ENCODE results near the gene HIF3A. TPM values are rescaled to one million over a fixed set of nuclear protein-coding genes. Genes with fewer than 3 reads are reported as not detected.

HIF3A gene
- total RNA-seq, 3 donors from 2014 or later: 10.4 to 111 (median 20.6) TPM

DNA sequence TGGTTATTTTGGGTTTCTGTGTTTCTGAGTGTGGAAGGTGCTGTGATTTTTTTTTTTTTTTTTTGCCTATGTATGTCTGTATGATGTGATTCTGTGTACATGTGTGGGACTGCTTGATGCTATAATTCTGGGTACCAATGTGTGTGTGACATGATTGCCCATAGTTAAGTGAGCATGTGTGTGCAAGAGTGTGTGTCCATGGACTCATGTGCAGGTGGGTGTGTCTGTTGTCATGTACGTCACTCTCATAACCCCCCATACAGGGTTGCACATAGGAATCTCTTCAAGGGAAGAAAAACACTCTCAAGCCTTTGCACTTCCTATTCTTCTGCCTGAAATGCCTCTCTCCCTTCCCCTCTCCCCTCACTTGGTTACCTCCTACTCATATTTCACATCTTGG lies 47.5 kb downstream of the HIF3A start:
- intact Hi-C loops (cut with DNase I; ENCODE audit: low total_unique reads): no loop called here
- Histone ChIP-seq H3K27me3 (no peaks in the 10 kb centered on the region), H3K27ac (no peak overlapping the region), H3K4me3 (no peak overlapping the region), H3K4me1 (peaks cover 0 to 3% of the 10 kb centered on the region in 2 donors), H3K36me3 (no peaks in the 10 kb centered on the region), H3K9me3 (no peaks in the 10 kb centered on the region)
- no peak for TF ChIP-seq POLR2A (IDR thresholded peaks at IDR 0.05)
- TF ChIP-seq, protein P1, sequence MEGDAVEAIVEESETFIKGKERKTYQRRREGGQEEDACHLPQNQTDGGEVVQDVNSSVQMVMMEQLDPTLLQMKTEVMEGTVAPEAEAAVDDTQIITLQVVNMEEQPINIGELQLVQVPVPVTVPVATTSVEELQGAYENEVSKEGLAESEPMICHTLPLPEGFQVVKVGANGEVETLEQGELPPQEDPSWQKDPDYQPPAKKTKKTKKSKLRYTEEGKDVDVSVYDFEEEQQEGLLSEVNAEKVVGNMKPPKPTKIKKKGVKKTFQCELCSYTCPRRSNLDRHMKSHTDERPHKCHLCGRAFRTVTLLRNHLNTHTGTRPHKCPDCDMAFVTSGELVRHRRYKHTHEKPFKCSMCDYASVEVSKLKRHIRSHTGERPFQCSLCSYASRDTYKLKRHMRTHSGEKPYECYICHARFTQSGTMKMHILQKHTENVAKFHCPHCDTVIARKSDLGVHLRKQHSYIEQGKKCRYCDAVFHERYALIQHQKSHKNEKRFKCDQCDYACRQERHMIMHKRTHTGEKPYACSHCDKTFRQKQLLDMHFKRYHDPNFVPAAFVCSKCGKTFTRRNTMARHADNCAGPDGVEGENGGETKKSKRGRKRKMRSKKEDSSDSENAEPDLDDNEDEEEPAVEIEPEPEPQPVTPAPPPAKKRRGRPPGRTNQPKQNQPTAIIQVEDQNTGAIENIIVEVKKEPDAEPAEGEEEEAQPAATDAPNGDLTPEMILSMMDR (IDR thresholded peaks at IDR 0.05): no peak
- no peak for TF ChIP-seq POLR2AphosphoS5 (IDR thresholded peaks at IDR 0.05)
- no peak for DNase-seq (ENCODE audit: low spot score in 2 of 2)

DNA sequence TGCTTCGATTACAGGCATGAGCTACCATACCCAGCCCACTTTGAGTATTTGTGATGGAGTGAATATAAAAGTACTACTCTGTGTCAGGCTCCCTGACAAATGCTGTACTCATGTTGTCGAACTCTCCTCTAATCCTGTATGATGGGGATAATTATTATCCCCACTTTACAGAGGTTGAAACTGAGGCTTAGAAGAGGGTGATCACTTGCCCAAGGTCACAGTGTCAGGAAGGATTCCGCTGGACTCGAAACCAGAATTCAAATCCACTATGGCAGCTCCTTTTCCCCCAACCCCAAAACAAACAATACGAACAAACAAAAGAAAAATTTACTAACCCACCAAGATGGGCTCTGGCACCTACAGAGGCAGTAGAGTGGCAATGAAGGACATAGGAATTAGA lies 48.3 kb downstream of the HIF3A start:
- no peak for DNase-seq (ENCODE audit: low spot score in 2 of 2)
- intact Hi-C loops (cut with DNase I; ENCODE audit: low total_unique reads): no loop called here
- Histone ChIP-seq H3K4me1 (peaks cover 0 to 8% of the 10 kb centered on the region in 2 donors), H3K4me3 (no peak overlapping the region), H3K9me3 (no peaks in the 10 kb centered on the region), H3K36me3 (no peaks in the 10 kb centered on the region), H3K27ac (no peak overlapping the region), H3K27me3 (no peaks in the 10 kb centered on the region)
- TF ChIP-seq, protein P1 (IDR thresholded peaks at IDR 0.05): no peak
- TF ChIP-seq POLR2AphosphoS5 (IDR thresholded peaks at IDR 0.05) (no peak), POLR2A (IDR thresholded peaks at IDR 0.05) (no peak)

DNA sequence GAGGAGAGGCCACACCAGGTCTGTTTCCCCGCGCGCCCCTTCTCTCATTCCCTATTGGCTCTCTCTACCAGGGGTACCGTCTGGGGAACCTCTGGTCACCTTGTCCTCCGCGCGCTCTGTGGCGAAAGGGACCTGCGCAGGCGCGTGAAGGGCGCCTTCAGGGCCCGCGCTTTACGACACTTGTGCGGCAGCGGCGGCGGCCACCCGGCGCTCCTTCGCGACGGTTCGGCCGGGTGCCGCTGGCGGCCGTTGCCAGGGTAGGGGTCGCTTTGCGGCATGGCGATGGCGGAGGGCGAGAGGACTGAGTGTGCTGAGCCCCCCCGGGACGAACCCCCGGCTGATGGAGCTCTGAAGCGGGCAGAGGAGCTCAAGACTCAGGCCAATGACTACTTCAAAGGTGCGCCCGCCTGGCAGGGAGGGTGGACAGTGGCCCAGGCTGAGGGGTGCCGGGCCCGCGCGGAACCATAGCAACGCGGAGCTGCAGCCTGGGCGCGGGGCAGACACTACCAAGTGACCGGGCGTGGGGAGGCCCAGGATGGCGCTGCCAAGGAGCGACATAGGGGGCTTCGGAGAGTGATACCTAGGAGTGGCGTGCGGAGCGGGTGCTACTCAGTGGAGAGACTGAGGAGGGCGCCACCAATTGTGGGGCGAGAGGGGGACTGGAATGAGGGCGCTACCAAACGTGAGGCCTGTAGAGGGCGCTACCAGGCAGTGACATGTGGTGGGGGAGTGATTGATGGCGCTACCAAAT lies 50.2 kb downstream of the HIF3A start, which contains the start of gene PPP5C:
Gene PPP5C, plus strand, starts transcription at position 267 of the 751 bp plus-strand sequence. Its CDS starts 10 bp downstream, at position 277.
- peaks cover 7 to 23% of the 10 kb centered on the region in 2 donors for H3K4me1 ChIP-seq
- intact Hi-C loops (cut with DNase I; ENCODE audit: low total_unique reads): no loop called here
- DNase-seq (ENCODE audit: low spot score in 2 of 2): peak; percentile 83 to 90
- TF ChIP-seq POLR2AphosphoS5 (IDR thresholded peaks at IDR 0.05) (peak; percentile 58 to 82 (median 60)), POLR2A (IDR thresholded peaks at IDR 0.05) (peak; percentile 63)
- TF ChIP-seq, protein P1 (IDR thresholded peaks at IDR 0.05): peak; percentile 35 to 75 (median 60)
- H3K36me3 ChIP-seq: no peaks in the 10 kb centered on the region
- H3K9me3 ChIP-seq: no peaks in the 10 kb centered on the region
- peak within 1 kb of the TSS; percentile 86 to 95 (median 91) for H3K4me3 ChIP-seq
- H3K27ac ChIP-seq: peak within 1 kb of the TSS; percentile 82 to 84
- no peaks in the 10 kb centered on the region for H3K27me3 ChIP-seq

DNA sequence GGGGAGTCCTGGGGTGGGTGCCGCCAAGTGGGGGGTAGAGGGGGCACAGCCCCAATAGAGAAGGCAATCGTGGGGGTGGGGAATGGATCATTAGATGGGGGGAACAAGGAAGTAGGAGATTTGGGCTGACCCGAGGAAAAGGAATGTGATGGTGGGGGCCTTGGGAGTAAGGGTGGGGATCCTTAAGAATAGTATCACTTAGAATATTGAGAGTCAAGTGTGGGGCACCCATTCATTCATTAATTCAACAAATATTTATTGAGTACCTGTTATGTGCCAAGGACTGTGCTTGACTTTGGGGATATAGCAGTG lies 50.7 kb downstream of the HIF3A start:
- H3K27me3 ChIP-seq: no peaks in the 10 kb centered on the region
- H3K4me3 ChIP-seq: peak overlapping the region; percentile 86 to 95 (median 91)
- TF ChIP-seq POLR2A (IDR thresholded peaks at IDR 0.05): no peak
- TF ChIP-seq, protein P1 (IDR thresholded peaks at IDR 0.05): no peak
- intact Hi-C loops (cut with DNase I; ENCODE audit: low total_unique reads): no loop called here
- DNase-seq (ENCODE audit: low spot score in 2 of 2): no peak
- H3K9me3 ChIP-seq: no peaks in the 10 kb centered on the region
- H3K4me1 ChIP-seq: peaks cover 7 to 23% of the 10 kb centered on the region in 2 donors
- H3K36me3 ChIP-seq: no peaks in the 10 kb centered on the region
- peak overlapping the region; percentile 82 to 84 for H3K27ac ChIP-seq

DNA sequence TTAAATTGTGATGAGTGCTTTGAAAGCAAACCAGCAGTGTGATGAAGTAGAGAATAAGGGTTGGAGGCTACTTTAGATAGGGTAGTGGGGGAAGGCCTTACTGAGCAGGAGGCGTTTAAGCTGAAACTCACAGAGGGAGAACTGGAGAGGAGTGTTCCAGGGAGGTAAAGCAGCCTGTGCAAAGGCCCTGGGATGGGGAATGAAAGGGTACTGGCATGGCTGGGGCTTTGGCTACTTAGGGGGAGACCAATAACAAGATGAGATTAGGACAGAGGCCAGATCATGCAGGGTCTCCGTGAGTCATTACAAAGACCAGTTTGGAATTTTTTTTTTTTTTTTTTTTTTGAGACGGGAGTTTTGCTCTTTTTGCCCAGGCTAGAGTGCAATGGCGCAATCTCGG lies 51.1 kb downstream of the HIF3A start:
- TF ChIP-seq POLR2AphosphoS5 (IDR thresholded peaks at IDR 0.05): no peak
- TF ChIP-seq, protein P1 (IDR thresholded peaks at IDR 0.05): no peak
- TF ChIP-seq POLR2A (IDR thresholded peaks at IDR 0.05): no peak
- Histone ChIP-seq H3K4me1 (peaks cover 7 to 23% of the 10 kb centered on the region in 2 donors), H3K36me3 (no peaks in the 10 kb centered on the region), H3K4me3 (peak overlapping the region in 2 of 3 donors; percentile 86 to 95), H3K27ac (no peak overlapping the region), H3K9me3 (no peaks in the 10 kb centered on the region), H3K27me3 (no peaks in the 10 kb centered on the region)
- no peak for DNase-seq (ENCODE audit: low spot score in 2 of 2)
- intact Hi-C loops (cut with DNase I; ENCODE audit: low total_unique reads): no loop called here

All from breast epithelium (tissue), 4 donors.